Thymus (tissue), 11 donors: Measurements from ENCODE around the gene AEN. TPM values are rescaled to one million over a fixed set of nuclear protein-coding genes. Genes with fewer than 3 reads are reported as not detected.

Experiments
- DNase-seq, 9 donors: peaks; one replicate each; pipeline ENCODE4 v3.0.0-alpha.2; 2013; ENCODE audit warnings: low spot score in 9 of 9, low read depth in 6 of 9, missing footprints in 1 of 9
- H3K27ac ChIP-seq, 2 donors: one replicate each; pipeline ENCODE4 v1.5.1; 2013; ENCODE audit warnings: control low read depth in 1 of 2, low read depth in 1 of 2, low read length in 1 of 2, mild to moderate bottlenecking in 1 of 2, moderate library complexity in 1 of 2
- H3K27me3 ChIP-seq, 2 donors: one replicate each; pipeline ENCODE4 v1.5.1; 2013; ENCODE audit warnings: low read length in 1 of 2; ENCODE audit not compliant: control insufficient read depth in 2 of 2, insufficient read depth in 1 of 2
- H3K36me3 ChIP-seq, 2 donors: one replicate each; pipeline ENCODE4 v1.5.1; 2013; ENCODE audit warnings: low read length in 1 of 2, mild to moderate bottlenecking in 1 of 2, moderate library complexity in 1 of 2; ENCODE audit not compliant: control insufficient read depth in 2 of 2, insufficient read depth in 2 of 2
- H3K4me1 ChIP-seq, 2 donors: one replicate each; pipeline ENCODE4 v1.5.1; 2013; ENCODE audit warnings: low read length in 2 of 2; ENCODE audit not compliant: control insufficient read depth in 2 of 2, insufficient read depth in 2 of 2
- H3K4me3 ChIP-seq, 2 donors: one replicate each; pipeline ENCODE4 v1.5.1; 2013; ENCODE audit warnings: low read length in 2 of 2, control low read depth in 1 of 2, mild to moderate bottlenecking in 1 of 2
- H3K9me3 ChIP-seq, 2 donors: one replicate each; pipeline ENCODE4 v1.5.1; 2013; ENCODE audit warnings: low read length in 1 of 2, mild to moderate bottlenecking in 1 of 2; ENCODE audit not compliant: control insufficient read depth in 2 of 2, insufficient read depth in 1 of 2
- WGBS: extraction: QIAGEN DNeasy Blood & Tissue Kit; methylation state at CpG from one replicate; pipeline ENCODE4 v1.1.7; 2013; 5-methylcytosine and 5-hydroxymethylcytosine counted together
- polyA plus RNA-seq: library from polyadenylated mRNA; stranded (reverse); fragments of 200-250 nt; gene quantifications from one replicate; pipeline ENCODE4 v1.2.3, GENCODE V29; 2013
- total RNA-seq: library from RNA; stranded (reverse); fragments of 120-200 nt; gene quantifications from one replicate; pipeline ENCODE4 v1.2.4, GENCODE V29; 2013
- donor health status: healthy.

AEN gene
- total and polyA plus RNA-seq, 2 donors: 13.8 to 14.1 TPM

DNA sequence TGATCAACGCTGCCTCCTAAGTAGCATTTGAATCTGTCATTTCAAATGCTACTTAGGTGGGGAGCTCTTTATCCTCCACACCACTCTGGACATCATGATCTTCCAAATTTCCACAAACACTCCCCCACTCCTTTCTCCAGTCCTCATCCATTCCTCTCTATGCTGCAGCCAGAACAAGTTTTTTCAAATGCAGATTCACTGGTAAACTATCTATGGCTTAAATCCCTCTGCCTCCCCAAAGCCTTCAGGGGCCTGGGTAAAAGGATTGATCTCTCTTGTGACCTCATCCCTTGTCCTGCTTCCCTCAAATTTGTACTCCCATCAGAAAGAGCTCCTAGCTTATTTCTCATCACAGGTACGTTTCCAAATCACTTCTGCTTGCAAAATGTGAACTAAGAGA is 1.3 kb upstream of the AEN start:
- WGBS: 98% methylated on average over 2 of the region's 2 CpGs
- Histone ChIP-seq H3K27ac (no peak overlapping the region), H3K4me3 (no peak overlapping the region), H3K27me3 (peaks cover 0 to 12% of the 10 kb centered on the region in 2 donors), H3K9me3 (peaks cover 0 to 1% of the 10 kb centered on the region in 2 donors), H3K36me3 (peaks cover 2 to 4% of the 10 kb centered on the region in 2 donors), H3K4me1 (peaks cover 18 to 30% of the 10 kb centered on the region in 2 donors)
- DNase-seq: no peak

GRCh38 chr15:88621789-88622604 is 857 bp downstream of the AEN start:
- peak in 1 of 9 donors; percentile 69 for DNase-seq
- Histone ChIP-seq H3K4me3 (peak overlapping the region; percentile 72 to 90), H3K27ac (peak overlapping the region; percentile 69 to 87), H3K27me3 (peaks cover 0 to 2% of the 10 kb centered on the region in 2 donors), H3K4me1 (peaks cover 39 to 51% of the 10 kb centered on the region in 2 donors), H3K9me3 (peaks cover 0 to 3% of the 10 kb centered on the region in 2 donors), H3K36me3 (peaks cover 10% of the 10 kb centered on the region in 2 donors)
- 14% methylated on average over 17 of the region's 17 CpGs for WGBS

GRCh38 chr15:88622605-88622975 is 1.4 kb downstream of the AEN start:
- peak overlapping the region; percentile 69 to 87 for H3K27ac ChIP-seq
- no peak for DNase-seq
- peak overlapping the region; percentile 72 to 90 for H3K4me3 ChIP-seq
- peaks cover 41 to 56% of the 10 kb centered on the region in 2 donors for H3K4me1 ChIP-seq
- H3K36me3 ChIP-seq: peaks cover 10% of the 10 kb centered on the region in 2 donors
- peaks cover 0 to 2% of the 10 kb centered on the region in 2 donors for H3K27me3 ChIP-seq
- 78% methylated on average over 5 of the region's 5 CpGs for WGBS
- H3K9me3 ChIP-seq: peaks cover 0 to 3% of the 10 kb centered on the region in 2 donors

- H3K4me1 ChIP-seq: peaks cover 46 to 61% of the 10 kb centered on the region in 2 donors
- H3K4me3 ChIP-seq: peak overlapping the region in 1 of 2 donors; percentile 90
- 99% methylated on average over 2 of the region's 2 CpGs for WGBS
- peaks cover 10 to 13% of the 10 kb centered on the region in 2 donors for H3K36me3 ChIP-seq
- peak overlapping the region in 1 of 2 donors; percentile 25 for H3K27ac ChIP-seq
- H3K27me3 ChIP-seq: no peaks in the 10 kb centered on the region
- H3K9me3 ChIP-seq: peaks cover 0 to 3% of the 10 kb centered on the region in 2 donors
- no peak for DNase-seq
These were observed 1.9 kb downstream of the AEN start for GRCh38 chr15:88623061-88623460.

DNA sequence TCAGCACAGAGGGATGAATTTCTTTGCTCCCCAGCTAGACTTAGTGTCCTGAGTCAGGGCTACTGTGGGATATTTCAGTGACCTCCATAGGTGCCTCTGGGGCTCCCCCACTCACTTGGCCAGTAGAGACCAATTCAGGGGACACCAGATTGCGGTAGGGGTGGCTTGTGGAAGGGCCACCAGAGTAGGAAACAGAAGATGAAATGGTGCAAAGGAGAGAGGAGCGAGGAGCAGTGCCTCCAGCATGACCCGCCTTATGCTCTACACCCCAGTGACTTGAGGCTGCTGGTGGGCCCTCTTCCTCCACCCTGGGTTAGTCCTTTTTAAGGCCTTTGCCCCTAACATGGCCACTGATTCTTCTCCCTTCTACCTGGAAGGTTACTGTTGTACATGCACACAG is 2.5 kb downstream of the AEN start:
- Histone ChIP-seq H3K4me3 (no peak overlapping the region), H3K9me3 (peaks cover 0 to 3% of the 10 kb centered on the region in 2 donors), H3K36me3 (peaks cover 10 to 19% of the 10 kb centered on the region in 2 donors), H3K27ac (peak overlapping the region; percentile 46 to 67), H3K27me3 (no peaks in the 10 kb centered on the region), H3K4me1 (peaks cover 52 to 66% of the 10 kb centered on the region in 2 donors)
- WGBS: 100% methylated on average over 3 of the region's 3 CpGs
- DNase-seq: no peak

GRCh38 chr15:88624156-88624970 is 3.2 kb downstream of the AEN start:
- WGBS: 52% methylated on average over 19 of the region's 19 CpGs
- H3K36me3 ChIP-seq: peaks cover 14 to 26% of the 10 kb centered on the region in 2 donors
- H3K27ac ChIP-seq: peak overlapping the region; percentile 67 to 85
- H3K27me3 ChIP-seq: no peaks in the 10 kb centered on the region
- DNase-seq: peak in 6 of 9 donors; percentile 59 to 87 (median 68)
- peak overlapping the region; percentile 1 to 21 for H3K4me3 ChIP-seq
- H3K4me1 ChIP-seq: peaks cover 59 to 74% of the 10 kb centered on the region in 2 donors
- H3K9me3 ChIP-seq: peaks cover 0 to 3% of the 10 kb centered on the region in 2 donors

DNA sequence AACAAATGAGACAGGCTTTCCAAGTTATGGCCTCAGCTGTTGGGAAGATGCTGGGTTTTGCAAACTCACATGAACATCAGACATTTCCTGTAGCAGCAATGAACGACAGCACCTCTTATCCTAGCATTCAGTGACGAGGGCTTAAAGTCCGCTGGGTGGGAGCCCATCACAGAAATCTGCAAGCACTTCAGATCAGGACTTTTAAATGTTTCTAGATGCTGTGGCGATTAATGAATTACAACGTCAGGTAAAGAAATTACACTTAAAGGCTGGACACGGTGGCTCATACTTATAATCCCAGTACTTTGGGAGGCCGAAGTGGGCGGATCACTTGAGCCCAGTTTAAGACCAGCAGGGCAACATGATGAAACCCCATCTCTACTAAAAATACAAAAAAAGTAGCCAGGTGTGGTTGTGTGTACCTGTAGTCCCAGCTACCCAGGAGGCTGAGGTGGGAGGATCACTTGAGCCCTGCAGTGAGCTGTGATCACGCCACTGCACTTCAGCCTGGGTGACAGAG is 3.9 kb downstream of the AEN start:
- Histone ChIP-seq H3K9me3 (peaks cover 0 to 6% of the 10 kb centered on the region in 2 donors), H3K27me3 (no peaks in the 10 kb centered on the region), H3K27ac (peak overlapping the region; percentile 67 to 85), H3K36me3 (peaks cover 21 to 33% of the 10 kb centered on the region in 2 donors), H3K4me1 (peaks cover 65 to 80% of the 10 kb centered on the region in 2 donors), H3K4me3 (no peak overlapping the region)
- 79% methylated on average over 9 of the region's 9 CpGs for WGBS
- DNase-seq: peak in 3 of 9 donors; percentile 60 to 86 (median 61)

DNA sequence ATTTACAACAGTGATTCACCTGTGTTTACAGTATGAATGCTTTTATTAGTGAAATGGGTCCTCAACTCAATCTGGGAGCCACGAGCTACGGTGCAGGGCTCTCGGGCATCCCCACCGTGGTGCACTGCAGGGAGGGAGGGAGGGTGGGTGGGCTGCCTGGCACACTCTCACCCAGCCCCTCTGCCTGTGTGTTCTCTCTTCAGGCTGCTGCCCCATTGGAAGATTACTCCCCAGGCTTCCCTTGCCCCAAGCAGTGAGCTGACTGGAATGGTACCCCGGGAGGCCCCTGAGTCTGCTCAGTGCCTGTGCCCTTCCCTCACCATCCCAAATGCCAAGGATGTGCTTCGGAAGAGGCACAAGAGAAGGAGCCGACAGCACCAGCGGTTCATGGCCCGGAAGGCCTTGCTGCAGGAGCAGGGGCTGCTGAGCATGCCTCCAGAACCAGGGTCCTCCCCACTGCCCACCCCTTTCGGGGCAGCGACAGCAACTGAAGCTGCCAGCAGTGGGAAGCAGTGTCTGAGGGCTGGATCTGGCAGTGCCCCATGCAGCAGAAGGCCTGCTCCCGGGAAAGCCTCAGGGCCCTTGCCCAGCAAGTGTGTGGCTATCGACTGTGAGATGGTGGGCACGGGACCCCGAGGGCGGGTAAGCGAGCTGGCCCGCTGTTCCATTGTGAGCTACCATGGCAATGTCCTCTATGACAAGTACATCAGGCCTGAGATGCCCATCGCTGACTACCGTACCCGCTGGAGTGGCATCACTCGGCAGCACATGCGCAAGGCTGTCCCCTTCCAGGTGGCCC is 5.0 kb downstream of the AEN start:
- Histone ChIP-seq H3K36me3 (peaks cover 32 to 41% of the 10 kb centered on the region in 2 donors), H3K27me3 (no peaks in the 10 kb centered on the region), H3K9me3 (peaks cover 0 to 6% of the 10 kb centered on the region in 2 donors), H3K4me3 (no peak overlapping the region), H3K27ac (peak overlapping the region; percentile 92 to 96), H3K4me1 (peaks cover 70 to 87% of the 10 kb centered on the region in 2 donors)
- DNase-seq: no peak
- WGBS: 95% methylated on average over 23 of the region's 23 CpGs
